ENCODE results near the gene ZNF665.
"Not testable (repeated sequence)": the region's sequence is repeated elsewhere in the genome, so short reads cannot be mapped to it uniquely, and the experiment has no call there.

The ZNF665 gene

GRCh38 chr19:53192771-53193534 is at the start of gene ZNF665:
TSS of gene ZNF665 (minus strand) at chr19:53193358. CDS start at chr19:53182898, 10,460 bp downstream.
- FAIRE-seq, result no peak
- DNase-seq (ENCODE audit: low spot score), result peak; percentile 90

DNA sequence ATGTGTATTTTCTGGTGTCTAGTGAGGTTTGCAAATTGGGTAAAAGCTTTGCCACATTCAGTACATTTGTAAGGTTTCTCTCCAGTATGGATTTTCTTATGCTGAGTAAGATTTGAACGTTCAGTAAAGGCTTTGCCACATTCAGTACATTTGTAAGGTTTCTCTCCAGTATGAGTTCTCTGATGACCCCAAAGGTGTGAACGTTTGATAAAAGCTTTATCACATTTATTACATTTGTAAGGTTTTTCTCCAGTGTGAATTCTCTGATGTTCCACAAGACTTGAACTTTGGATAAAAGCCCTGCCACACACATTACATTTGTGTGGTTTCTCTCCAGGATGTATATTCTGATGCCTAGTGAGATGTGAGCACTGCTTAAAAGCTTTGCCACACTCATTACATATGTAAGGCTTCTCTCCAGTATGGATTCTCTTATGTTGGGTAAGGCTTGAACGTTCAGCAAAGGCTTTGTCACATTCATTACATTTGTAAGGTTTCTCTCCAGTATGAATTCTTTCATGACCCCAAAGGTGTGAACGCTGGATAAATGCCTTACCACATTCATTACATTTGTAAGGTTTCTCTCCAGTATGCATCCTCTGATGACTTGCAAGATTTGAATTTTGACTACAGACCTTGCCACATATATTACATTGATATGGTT is 44.1 kb upstream of the ZNF665 start:
- FAIRE-seq (no peak), DNase-seq (ENCODE audit: low spot score) (no peak)

DNA sequence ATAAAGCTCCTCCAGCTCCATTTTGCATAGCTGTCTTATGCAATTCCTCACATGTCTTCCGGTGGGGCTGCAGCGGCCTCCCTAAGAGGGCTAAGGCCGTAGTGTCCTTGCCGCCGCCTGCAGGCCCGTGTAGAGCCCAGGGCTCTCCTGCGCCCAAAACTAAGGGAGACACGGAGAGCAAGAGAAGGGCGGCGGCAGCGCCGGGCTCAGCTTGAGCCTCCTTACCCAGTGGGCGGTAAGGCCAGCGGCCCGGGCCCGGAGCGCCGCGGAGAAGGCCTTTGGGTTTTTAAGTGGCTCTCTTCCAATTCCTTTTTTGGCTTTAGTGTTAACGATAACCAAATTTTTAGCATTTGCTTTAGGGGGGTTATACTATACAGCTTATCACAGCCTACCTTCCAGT is 31.4 kb upstream of the ZNF665 start:
- no peak for DNase-seq (ENCODE audit: low spot score)
- no peak for FAIRE-seq

DNA sequence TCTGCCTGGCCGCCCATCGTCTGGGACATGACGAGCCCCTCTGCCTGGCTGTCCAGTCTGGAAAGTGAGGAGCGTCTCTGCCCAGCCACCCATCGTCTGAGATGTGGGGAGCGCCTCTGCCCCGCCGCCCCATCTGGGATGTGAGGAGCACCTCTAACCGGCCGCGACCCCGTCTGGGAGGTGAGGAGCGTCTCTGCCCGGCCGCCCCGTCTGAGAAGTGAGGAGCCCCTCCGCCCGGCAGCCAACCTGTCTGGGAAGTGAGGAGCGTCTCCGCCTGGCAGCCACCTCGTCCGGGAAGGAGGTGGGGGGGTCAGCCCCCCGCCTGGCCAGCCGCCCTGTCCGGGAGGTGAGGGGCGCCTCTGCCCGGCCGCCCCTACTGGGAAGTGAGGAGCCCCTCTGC is 29.6 kb upstream of the ZNF665 start:
- not testable (repeated sequence) for DNase-seq (ENCODE audit: low spot score); FAIRE-seq

- DNase-seq (ENCODE audit: low spot score) (no peak), FAIRE-seq (no peak)
These were observed 19.7 kb upstream of the ZNF665 start for GRCh38 chr19:53212703-53213320.

DNA sequence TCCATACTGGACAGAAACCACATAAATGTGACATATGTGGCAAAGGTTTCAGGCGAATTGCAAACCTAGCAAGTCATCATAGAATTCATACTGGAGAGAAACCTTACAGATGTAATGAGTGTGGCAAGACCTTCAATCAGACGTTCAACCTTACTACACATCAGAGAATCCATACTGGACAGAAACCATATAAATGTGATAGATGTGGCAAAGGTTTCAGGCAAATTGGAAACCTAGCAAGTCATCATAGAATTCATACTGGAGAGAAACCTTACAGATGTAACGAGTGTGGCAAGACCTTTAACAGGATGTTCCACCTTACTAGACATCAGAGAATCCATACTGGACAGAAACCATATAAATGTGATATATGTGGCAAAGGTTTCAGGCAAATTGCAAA is 18.4 kb upstream of the ZNF665 start:
- not testable (repeated sequence) for FAIRE-seq

GRCh38 chr19:53196777-53197396 is 3.7 kb upstream of the ZNF665 start:
- DNase-seq (ENCODE audit: low spot score), result peak; percentile 85
- no peak for FAIRE-seq

More for the DNA sequence above, 18.4 kb upstream of the ZNF665 start:
- DNase-seq (ENCODE audit: low spot score), result not testable (repeated sequence)

DNA sequence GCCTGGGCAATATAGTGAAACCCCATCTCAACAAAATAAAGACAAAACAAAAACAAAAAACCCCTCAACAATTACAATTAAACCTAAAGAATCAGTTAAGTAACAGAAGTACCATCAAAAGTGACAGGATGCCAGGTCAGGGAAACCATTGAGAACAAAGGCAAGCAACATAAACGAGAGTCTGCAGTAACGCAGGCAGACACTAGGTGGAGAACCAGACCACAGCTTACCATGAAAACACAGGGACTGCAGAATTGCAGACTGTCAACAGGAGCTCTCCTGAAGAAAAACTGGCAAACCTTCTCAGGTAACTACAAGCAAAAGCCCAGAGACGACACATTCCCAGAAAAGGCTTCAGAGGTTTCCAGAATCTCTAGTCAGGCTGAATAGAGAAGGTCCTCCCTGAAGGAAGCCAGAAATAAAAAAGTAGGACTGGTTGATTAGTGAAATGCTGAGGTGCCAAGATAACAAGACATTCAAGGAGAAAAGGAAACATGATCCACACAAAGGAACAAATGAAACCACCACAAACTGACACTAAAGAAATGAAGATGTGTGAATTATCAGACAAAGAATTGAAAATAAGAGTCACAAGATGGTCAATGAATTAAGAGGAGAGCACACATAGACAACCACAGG is 2.2 kb upstream of the ZNF665 start:
- DNase-seq (ENCODE audit: low spot score), result peak; percentile 75
- no peak for FAIRE-seq

- FAIRE-seq, result no peak
- DNase-seq (ENCODE audit: low spot score), result no peak
These were observed 521 bp upstream of the ZNF665 start for GRCh38 chr19:53193535-53194222.

DNA sequence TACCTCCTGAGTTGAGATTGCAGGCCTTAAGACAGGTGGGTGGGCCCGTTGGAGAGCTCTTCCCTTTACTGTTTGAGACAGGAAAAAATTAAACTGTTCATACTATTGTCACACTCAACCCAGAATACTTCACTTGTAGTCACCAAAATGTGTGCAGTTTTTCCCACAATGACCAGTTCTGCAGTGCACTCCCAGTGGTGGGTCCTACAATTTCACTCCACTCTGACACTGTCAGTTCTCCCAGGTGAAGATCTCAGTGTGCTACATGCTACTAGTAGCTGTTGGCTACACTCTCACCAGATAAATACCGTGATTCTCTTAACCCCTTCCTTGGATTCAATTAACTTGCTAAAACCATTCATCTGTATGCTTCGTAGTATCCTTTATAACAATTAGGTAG is 2.9 kb downstream of the ZNF665 start:
- FAIRE-seq (no peak), DNase-seq (ENCODE audit: low spot score) (no peak)

- not testable (repeated sequence) for FAIRE-seq
These were observed 3.4 kb downstream of the ZNF665 start for GRCh38 chr19:53189691-53190198.

DNA sequence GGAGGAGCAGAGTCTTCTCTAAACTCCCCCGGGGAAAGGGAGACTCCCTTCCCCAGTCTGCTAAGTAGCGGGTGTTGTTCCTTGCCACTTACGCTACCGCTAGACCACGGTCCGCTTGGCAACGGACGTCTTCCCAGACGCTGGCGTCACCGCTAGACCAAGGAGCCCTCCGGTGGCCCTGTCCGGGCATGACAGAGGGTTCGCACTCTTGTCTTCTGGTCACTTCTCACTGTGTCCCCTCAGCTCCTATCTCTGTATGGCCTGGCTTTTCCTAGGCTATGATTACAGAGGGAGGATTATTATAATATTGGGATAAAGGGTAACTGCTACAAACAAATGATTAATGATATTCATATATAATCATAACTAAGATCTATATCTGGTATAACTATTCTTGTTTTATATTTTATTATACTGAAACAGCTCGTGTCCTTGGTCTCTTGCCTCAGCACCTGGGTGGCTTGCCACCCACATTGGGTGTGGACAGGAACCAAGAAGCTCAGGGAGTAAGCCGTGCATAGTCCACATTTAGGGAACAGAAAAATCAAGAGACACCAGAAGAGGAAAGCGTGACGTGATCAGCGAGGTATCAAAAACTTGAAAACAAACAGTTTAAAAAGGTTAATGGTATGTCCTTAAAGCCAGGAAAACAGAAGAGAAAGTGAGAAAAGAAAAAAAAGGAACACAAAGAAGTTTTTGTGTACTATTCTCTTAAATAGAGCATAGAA is 7.8 kb downstream of the ZNF665 start:
- not testable (repeated sequence) for DNase-seq (ENCODE audit: low spot score)
- FAIRE-seq, result peak; percentile 73

More at GRCh38 chr19:53189691-53190198, 3.4 kb downstream of the ZNF665 start:
- not testable (repeated sequence) for DNase-seq (ENCODE audit: low spot score)

DNA sequence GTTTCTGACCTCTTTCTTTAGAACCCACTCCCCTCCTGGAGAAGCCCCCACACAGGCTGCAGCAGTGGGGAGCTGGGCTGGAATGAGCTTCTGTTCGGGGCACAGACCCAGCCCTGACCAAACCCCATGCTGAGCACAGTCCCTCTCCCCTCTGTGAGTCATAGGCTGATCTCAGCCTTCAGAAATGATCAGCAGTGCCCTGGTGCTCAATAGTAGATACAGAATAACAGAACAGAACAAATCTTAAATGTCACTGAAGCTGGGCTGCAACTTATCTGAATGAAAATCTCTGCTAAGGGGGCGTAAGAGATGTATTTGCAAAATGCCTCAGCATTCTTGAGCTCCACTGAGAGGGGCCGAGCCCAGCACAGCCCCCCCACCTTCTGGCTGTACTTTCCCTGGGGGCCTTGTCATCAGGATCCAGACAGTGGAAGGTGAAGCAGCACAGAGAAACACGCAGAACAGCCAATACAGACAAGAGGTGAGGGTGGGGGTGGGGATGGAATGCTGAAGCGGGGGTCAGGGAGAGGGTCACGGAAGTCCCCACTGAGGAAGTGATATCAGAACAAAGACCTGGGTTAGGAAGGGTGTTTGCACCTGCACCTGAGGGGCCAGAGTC is 9.9 kb downstream of the ZNF665 start:
- FAIRE-seq (no peak), DNase-seq (ENCODE audit: low spot score) (peak; percentile 54)

DNA sequence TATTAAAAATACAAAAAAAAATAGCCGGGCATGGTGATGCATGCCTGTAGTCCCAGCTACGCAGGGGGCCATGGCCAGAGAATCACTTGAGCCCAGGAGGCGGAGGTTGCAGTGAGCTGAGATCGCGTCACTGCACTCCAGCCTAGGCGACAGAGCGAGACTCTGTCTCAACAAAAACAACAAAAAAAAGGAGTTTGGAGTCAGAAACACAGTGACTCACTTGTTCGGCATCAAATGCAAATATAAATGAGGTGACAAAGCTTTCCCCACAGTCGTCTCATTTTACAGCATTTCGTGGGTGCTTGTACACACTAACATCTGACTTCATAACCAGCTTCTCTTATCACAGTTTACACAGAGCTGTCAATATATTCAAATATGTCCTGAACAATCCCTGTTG is 11.0 kb downstream of the ZNF665 start:
- DNase-seq (ENCODE audit: low spot score), result peak; percentile 27
- FAIRE-seq, result no peak

DNA sequence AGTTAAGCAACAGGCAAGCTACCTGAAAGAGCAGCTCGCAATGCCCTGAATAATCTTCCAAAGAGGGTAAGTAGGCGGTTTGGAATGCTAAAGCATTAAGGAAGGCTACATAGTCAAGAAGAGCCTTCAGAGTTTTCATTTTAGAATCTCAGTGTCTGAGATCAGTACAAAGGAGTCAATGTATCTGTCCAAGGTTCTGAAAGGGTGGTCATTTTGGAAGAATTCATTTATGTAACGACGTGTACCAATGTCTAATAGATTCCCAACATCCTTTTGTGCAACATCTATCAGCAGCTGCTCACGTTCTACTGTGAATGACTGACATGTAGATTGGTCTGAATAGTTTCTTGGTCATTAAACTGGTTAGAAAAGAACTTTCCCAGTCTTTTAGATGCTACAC is 15.2 kb downstream of the ZNF665 start:
- FAIRE-seq (no peak), DNase-seq (ENCODE audit: low spot score) (no peak)

DNA sequence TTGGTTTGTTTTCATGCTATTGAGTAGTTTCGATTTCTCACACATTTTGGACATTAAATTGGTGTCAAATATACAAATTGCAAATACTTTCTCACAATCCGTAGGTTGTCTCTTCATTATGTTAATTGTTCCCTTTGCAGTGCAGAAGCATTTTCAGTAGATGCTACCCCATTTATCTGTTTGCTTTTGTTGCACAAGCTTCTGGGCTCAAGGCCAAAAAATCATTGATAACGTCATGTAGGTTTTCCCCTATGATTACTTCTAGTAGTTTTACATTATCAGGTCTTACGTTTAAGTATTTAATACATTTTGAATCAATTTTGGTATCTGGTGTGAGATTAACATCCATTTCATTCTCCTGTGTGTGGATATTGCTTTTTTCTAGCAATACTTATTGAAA is 20.3 kb downstream of the ZNF665 start:
- FAIRE-seq (no peak), DNase-seq (ENCODE audit: low spot score) (no peak)

GRCh38 chr19:53165691-53166091 is 27.5 kb downstream of the ZNF665 start:
- no peak for DNase-seq (ENCODE audit: low spot score)
- no peak for FAIRE-seq

DNA sequence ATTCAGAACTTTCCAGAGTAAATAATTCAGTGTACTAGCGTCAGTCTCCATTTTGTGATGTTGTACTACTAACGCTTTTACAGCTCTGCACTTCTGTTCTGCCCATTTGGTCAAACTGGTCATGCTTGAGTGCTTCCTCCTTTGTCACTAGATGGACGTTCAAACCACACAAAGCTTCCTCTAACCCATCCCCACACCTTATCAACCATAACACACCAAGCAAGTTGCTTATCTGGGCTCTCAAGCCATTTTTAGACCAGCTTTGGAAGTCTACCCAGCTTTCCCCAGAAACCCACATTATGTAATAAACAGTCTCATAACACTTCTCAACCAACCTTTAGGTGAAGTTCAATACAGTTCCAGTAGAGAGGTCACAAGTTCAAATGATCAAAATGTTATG is 32.0 kb downstream of the ZNF665 start:
- DNase-seq (ENCODE audit: low spot score) (no peak), FAIRE-seq (no peak)

- DNase-seq (ENCODE audit: low spot score) (no peak), FAIRE-seq (no peak)
These were observed 32.8 kb downstream of the ZNF665 start for GRCh38 chr19:53160350-53160749.
